Neural cell (in vitro differentiated cells): Measurements from ENCODE around the gene FNDC3B.

Experiments
- EZH2 ChIP-seq: fragments of 200-600, 300-800 bp; shearing (Covaris generic), sonication (generic); IDR thresholded peaks from 2 replicates; pipeline ENCODE4 v1.6.1; 2014; ENCODE audit warnings: antibody characterized with exemption, low read length, borderline replicate concordance, mild to moderate bottlenecking; ENCODE audit not compliant: insufficient read depth, poor library complexity, severe bottlenecking
- POLR2AphosphoS5 ChIP-seq: IDR thresholded peaks from 2 replicates; pipeline ENCODE4 v1.6.1; 2012
- TF ChIP-seq, protein P1 (sequence below): fragments of 450-650 bp; IDR thresholded peaks from 2 replicates; pipeline ENCODE4 v1.5.1; 2014; ENCODE audit warnings: antibody characterized with exemption, mild to moderate bottlenecking, moderate library complexity; ENCODE audit not compliant: poor library complexity, severe bottlenecking

DNA sequence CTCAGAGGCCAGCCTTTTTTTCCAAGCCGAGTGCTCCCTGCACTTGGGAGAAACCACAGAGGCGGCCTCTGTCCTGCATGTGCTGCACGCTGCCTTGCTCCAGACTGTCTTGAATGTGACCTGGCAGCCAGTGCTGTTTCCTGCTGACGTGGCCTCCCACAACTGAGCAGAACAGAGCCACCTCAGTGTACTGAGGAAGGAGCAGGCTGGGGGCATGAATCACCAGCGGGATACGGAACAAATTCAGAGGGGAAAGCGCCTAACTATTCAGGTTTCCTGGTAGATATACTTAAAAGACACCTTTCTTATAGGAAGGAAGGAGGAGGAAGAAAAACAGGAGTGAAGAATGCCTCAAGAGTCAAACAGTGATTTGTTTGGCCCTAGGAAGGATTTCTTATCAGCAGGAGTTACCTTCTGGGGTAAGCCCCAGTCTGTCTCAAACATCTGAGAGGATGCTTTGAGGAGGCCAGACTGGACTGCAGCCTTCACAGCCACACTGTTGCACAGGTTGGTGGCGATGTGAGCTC, 114.0 kb downstream of the FNDC3B start:
- TF ChIP-seq POLR2AphosphoS5 = no peak
- no peak for TF ChIP-seq EZH2
- TF ChIP-seq, protein P1, sequence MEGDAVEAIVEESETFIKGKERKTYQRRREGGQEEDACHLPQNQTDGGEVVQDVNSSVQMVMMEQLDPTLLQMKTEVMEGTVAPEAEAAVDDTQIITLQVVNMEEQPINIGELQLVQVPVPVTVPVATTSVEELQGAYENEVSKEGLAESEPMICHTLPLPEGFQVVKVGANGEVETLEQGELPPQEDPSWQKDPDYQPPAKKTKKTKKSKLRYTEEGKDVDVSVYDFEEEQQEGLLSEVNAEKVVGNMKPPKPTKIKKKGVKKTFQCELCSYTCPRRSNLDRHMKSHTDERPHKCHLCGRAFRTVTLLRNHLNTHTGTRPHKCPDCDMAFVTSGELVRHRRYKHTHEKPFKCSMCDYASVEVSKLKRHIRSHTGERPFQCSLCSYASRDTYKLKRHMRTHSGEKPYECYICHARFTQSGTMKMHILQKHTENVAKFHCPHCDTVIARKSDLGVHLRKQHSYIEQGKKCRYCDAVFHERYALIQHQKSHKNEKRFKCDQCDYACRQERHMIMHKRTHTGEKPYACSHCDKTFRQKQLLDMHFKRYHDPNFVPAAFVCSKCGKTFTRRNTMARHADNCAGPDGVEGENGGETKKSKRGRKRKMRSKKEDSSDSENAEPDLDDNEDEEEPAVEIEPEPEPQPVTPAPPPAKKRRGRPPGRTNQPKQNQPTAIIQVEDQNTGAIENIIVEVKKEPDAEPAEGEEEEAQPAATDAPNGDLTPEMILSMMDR = no peak
